Loucy (cell line): Measurements from ENCODE around the gene FCER2.

Experiments
- H2AFZ ChIP-seq: fragments of 200-600 bp; sonication (generic); 2 replicates; pipeline ENCODE4 v1.6.0; 2016; ENCODE audit warnings: antibody characterized with exemption, mild to moderate bottlenecking, low read length, moderate library complexity
- H3F3A ChIP-seq: fragments of 200-600 bp; 2 replicates; pipeline ENCODE4 v1.6.0; 2016; ENCODE audit warnings: antibody characterized with exemption, low read depth, mild to moderate bottlenecking
- H3K27me3 ChIP-seq: fragments of 200-600 bp; sonication (generic); 2 replicates; pipeline ENCODE4 v1.6.1; 2014; ENCODE audit warnings: low read length, mild to moderate bottlenecking; ENCODE audit not compliant: insufficient read depth, poor library complexity, severe bottlenecking
- H3K36me3 ChIP-seq: fragments of 200-600 bp; sonication (generic); 2 replicates; pipeline ENCODE4 v1.6.1; 2016; ENCODE audit warnings: low read length; ENCODE audit not compliant: insufficient read depth
- H3K4me1 ChIP-seq: fragments of 200-600 bp; sonication (generic); 2 replicates; pipeline ENCODE4 v1.5.1; 2014; ENCODE audit warnings: low read length, mild to moderate bottlenecking; ENCODE audit not compliant: insufficient read depth, poor library complexity, severe bottlenecking
- H3K4me2 ChIP-seq: fragments of 200-600 bp; sonication (generic); 2 replicates; pipeline ENCODE4 v1.6.0; 2014; ENCODE audit warnings: antibody characterized with exemption, low read length, low read depth, mild to moderate bottlenecking; ENCODE audit not compliant: poor library complexity, severe bottlenecking
- H3K4me3 ChIP-seq: fragments of 200-600 bp; sonication (generic); 2 replicates; pipeline ENCODE4 v1.5.1; 2014; ENCODE audit warnings: low read length, mild to moderate bottlenecking, mixed read lengths; ENCODE audit not compliant: poor library complexity, severe bottlenecking
- H3K79me2 ChIP-seq: fragments of 200-600 bp; sonication (generic); 2 replicates; pipeline ENCODE4 v1.6.1; 2014; ENCODE audit warnings: low read length; ENCODE audit not compliant: insufficient read depth
- H3K9ac ChIP-seq: fragments of 200-600 bp; sonication (generic); 2 replicates; pipeline ENCODE4 v1.6.0; 2014; ENCODE audit warnings: mild to moderate bottlenecking, low read depth, low read length, moderate library complexity; ENCODE audit not compliant: poor library complexity, severe bottlenecking
- H3K9me2 ChIP-seq: fragments of 200-600 bp; sonication (generic); replicated peaks from 2 replicates; pipeline ENCODE4 v1.6.1; 2016; ENCODE audit warnings: low read depth, low read length, mixed read lengths
- H3K9me3 ChIP-seq: fragments of 200-600 bp; sonication (generic); 2 replicates; pipeline ENCODE4 v1.6.1; 2014; ENCODE audit warnings: mild to moderate bottlenecking, antibody characterized with exemption, low read length, low read depth; ENCODE audit not compliant: insufficient read depth
- H4K20me1 ChIP-seq: fragments of 200-600 bp; sonication (generic); 2 replicates; pipeline ENCODE4 v1.6.0; 2014; ENCODE audit warnings: antibody characterized with exemption, low read length, mild to moderate bottlenecking; ENCODE audit not compliant: insufficient read depth, poor library complexity, severe bottlenecking
- EZH2phosphoT487 ChIP-seq: fragments of 200-600 bp; IDR thresholded peaks from 2 replicates; pipeline ENCODE4 v1.6.1; 2018; ENCODE audit warnings: antibody characterized with exemption, mild to moderate bottlenecking, moderate library complexity, borderline replicate concordance
- TF ChIP-seq, protein P1 (sequence below): fragments of 200-600 bp; sonication (generic); conservative IDR thresholded peaks from 2 replicates; pipeline ENCODE4 v1.5.1; 2014; ENCODE audit warnings: mild to moderate bottlenecking, antibody characterized with exemption, low read length

The FCER2 gene

DNA sequence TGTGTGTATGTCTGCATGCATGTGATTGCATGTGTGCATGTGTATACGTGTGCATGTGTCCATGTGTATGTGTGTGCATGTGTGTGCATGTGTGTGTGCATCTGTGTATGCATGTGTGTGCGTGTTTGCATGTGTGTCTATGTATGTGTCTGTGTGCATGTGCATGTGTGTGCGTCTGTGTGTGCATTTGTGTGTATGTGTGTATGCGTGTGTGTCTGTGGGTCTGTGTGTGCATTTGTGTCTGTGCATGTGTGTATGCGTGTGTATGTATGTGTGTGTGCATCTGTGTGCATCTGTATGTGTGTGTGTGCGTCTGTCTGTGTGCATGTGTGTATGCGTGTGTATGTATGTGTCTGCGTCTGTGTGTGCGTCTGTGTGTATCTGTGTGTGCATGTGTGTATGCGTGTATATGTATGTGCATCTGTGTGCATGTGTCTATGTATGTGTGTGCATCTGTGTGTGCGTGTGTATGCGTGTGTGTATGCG, 62.0 kb downstream of the FCER2 start:
- Histone ChIP-seq H3K4me1 (no peaks in the 10 kb centered on the region), H3K9me3 (no peaks in the 10 kb centered on the region), H3F3A (no peaks in the 10 kb centered on the region), H3K4me2 (no peak overlapping the region), H3K27me3 (no peaks in the 10 kb centered on the region), H4K20me1 (no peaks in the 10 kb centered on the region), H3K4me3 (no peak overlapping the region), H3K36me3 (no peaks in the 10 kb centered on the region), H2AFZ (no peak overlapping the region), H3K79me2 (no peaks in the 10 kb centered on the region), H3K9me2 (no peaks in the 10 kb centered on the region), H3K9ac (no peak overlapping the region)
- TF ChIP-seq EZH2phosphoT487: no peak
- TF ChIP-seq, protein P1, sequence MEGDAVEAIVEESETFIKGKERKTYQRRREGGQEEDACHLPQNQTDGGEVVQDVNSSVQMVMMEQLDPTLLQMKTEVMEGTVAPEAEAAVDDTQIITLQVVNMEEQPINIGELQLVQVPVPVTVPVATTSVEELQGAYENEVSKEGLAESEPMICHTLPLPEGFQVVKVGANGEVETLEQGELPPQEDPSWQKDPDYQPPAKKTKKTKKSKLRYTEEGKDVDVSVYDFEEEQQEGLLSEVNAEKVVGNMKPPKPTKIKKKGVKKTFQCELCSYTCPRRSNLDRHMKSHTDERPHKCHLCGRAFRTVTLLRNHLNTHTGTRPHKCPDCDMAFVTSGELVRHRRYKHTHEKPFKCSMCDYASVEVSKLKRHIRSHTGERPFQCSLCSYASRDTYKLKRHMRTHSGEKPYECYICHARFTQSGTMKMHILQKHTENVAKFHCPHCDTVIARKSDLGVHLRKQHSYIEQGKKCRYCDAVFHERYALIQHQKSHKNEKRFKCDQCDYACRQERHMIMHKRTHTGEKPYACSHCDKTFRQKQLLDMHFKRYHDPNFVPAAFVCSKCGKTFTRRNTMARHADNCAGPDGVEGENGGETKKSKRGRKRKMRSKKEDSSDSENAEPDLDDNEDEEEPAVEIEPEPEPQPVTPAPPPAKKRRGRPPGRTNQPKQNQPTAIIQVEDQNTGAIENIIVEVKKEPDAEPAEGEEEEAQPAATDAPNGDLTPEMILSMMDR: no peak

DNA sequence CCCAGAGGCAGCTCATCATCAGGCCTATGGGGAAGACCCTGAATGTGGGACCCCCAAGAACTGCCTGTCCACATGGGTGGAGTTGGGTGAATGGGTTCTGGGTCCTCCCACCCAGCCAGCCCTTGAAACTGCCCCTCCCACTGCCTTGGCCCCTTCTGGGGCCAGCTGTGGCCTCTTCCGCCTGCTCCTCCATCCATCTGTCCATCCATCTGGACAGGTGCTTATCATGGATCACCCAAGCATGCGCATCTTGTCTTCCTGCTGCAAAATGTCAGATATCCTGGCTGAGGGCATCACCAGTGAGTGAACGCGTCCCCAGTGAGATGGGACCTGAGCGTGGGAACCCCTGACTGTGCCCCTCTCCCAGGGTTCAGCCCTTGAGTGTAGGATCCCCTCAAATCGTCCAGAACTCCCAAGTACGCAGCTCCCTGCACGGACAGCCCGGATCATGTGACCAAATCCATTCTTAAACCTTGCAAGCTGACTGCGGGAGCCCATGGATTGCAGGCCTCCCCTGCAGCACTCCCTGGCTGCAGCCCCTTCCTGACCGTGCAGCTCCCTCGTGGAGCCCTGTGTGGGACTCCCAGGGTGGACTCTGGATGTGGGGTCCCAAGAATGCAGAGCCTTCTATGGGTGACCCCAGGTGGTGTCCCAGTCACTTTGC, 63.0 kb downstream of the FCER2 start:
- Histone ChIP-seq H3K4me2 (no peak overlapping the region), H3K4me3 (no peak overlapping the region), H3F3A (no peaks in the 10 kb centered on the region), H3K36me3 (no peaks in the 10 kb centered on the region), H4K20me1 (no peaks in the 10 kb centered on the region), H3K9me3 (no peaks in the 10 kb centered on the region), H3K79me2 (no peaks in the 10 kb centered on the region), H3K9ac (no peak overlapping the region), H3K9me2 (no peaks in the 10 kb centered on the region), H3K4me1 (no peaks in the 10 kb centered on the region), H3K27me3 (no peaks in the 10 kb centered on the region), H2AFZ (no peak overlapping the region)
- no peak for TF ChIP-seq EZH2phosphoT487
- TF ChIP-seq, protein P1: no peak
